GM10248 (cell line): ENCODE data around the gene PRR23E.

Experiments used
- CTCF ChIA-PET: fragments of 300-600 bp; sonication (Branson Sonifier 250); formaldehyde crosslinking; extraction: SDS; loops from one replicate; lab custom pipeline; 2021; ENCODE audit warnings: antibody characterized with exemption; lab: Yijun Ruan, JAX
- POLR2A ChIA-PET: fragments of 350-650 bp; sonication (Branson Sonifier 250); formaldehyde crosslinking; extraction: SDS; loops from one replicate; lab custom pipeline; 2020; ENCODE audit warnings: antibody characterized with exemption; lab: Yijun Ruan, JAX
- DNase-seq: peaks from one replicate; pipeline ENCODE4 v3.0.0; 2012; ENCODE audit errors: extremely low spot score
- TF ChIP-seq, protein P1 (sequence below): IDR thresholded peaks from 2 replicates; pipeline ENCODE4 v1.5.1; 2012; ENCODE audit warnings: mild to moderate bottlenecking, low read depth; ENCODE audit errors: extremely low read depth, missing control alignments, control extremely low read depth

PRR23E gene

DNA sequence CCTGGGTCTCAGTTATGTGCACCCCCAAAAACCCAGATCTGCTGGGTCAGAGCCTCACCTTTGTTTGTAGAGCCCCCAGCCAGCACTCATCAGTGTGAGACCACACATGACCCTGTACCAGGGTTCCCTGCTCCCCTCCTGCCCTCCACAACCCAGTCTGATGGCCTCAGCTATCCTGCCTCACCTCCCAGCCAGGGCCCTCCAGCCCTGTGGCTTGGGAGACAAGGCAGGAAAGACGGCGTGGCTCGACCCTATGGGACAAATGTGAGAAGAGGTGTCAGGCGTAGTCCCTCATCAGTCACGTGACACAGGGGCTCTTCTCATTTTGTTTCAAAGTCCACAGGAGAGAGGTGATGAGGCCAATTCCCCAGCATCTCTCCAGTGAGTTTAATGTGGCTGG, 28.3 kb upstream of the PRR23E start:
- TF ChIP-seq, protein P1, sequence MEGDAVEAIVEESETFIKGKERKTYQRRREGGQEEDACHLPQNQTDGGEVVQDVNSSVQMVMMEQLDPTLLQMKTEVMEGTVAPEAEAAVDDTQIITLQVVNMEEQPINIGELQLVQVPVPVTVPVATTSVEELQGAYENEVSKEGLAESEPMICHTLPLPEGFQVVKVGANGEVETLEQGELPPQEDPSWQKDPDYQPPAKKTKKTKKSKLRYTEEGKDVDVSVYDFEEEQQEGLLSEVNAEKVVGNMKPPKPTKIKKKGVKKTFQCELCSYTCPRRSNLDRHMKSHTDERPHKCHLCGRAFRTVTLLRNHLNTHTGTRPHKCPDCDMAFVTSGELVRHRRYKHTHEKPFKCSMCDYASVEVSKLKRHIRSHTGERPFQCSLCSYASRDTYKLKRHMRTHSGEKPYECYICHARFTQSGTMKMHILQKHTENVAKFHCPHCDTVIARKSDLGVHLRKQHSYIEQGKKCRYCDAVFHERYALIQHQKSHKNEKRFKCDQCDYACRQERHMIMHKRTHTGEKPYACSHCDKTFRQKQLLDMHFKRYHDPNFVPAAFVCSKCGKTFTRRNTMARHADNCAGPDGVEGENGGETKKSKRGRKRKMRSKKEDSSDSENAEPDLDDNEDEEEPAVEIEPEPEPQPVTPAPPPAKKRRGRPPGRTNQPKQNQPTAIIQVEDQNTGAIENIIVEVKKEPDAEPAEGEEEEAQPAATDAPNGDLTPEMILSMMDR, result no peak
- ChIA-PET CTCF (no interaction called here), POLR2A (no interaction called here)
- no peak for DNase-seq

DNA sequence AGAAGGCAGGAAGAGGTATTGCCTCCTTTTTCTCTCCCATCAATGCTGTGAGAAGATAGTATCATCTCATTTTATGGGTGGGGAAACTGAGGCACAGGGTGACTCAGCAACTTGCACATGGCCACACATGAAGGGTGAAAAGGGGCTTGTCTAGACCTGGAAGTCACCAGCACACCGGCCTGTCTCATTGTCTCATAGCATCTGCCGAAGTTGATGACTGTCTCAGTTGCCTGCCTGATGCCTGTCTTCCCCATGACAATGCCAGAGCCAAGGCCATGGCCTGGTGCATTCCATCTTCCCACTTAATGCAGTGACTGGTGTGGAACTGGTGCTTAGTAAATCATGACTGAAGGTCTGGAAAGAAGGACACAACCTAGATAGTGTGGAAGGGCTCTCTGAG, 27.9 kb upstream of the PRR23E start:
- ChIA-PET CTCF (no interaction called here), POLR2A (no interaction called here)
- TF ChIP-seq, protein P1, result no peak
- no peak for DNase-seq

DNA sequence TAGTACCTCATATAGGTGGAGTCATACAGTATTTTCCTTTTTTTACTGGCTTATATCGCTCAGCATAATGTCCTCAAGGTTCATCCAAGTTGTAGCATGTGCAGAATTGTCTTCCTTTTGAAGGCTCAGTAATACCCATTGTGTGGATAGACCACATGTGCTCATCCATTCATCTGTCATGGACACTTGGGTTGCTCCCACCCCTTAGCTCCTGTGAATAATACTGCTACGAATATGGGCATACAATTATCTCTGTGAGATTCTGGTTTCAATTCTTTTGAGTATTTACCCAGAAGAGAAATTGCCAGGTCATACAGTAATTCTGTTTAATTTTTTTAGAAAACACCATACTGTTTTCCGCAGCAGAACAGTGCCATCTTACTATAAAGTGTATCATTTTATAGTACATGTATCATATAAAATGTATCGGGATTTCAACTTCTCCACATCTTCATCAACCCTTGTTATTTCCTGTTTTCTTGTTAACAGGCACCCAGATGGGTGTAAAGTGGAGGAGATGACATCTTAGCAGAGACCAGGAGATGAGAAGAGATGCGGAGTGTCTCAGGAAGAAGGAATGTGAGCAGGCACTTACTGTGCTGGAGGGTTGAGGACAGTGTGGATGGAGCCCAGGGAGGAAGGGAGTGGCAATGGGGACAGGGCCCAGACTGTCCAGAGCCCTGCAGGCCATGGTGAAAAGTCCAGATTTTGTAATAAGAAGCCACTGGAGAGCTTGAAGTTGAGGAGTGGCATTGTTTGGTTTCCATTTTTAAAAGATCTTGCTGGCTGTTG, 27.0 kb upstream of the PRR23E start:
- ChIA-PET POLR2A (no interaction called here), CTCF (no interaction called here)
- TF ChIP-seq, protein P1, result no peak
- DNase-seq, result no peak

DNA sequence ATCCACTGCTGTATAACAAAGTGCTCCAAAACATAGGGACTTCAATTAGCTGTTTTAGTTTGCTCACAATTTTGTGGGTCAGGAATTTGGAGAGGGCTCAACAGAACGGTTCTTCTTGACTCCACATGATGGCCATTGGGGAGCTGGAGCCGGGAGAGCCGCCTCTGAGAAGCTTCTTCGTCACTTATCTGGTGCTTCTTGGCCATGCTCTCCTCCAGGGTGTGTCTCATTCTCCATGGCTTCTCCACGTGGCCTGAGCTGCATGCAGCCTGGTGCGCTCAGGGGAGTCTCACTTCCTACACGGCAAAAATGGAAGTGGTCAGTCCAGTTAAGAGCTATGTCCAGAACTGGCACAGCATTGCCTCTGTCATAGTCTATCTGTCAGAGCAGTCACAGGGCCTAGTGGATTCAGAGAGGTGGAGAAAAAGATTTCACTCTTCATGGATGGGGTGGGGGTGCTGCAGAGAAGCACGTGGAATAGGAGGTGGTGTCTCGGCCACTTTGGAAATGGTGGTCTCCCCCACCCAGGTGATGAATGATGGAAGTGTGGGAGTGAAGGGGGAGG, 26.3 kb upstream of the PRR23E start:
- TF ChIP-seq, protein P1, result no peak
- POLR2A ChIA-PET, result no interaction called here
- CTCF ChIA-PET, result no interaction called here
- DNase-seq, result no peak

DNA sequence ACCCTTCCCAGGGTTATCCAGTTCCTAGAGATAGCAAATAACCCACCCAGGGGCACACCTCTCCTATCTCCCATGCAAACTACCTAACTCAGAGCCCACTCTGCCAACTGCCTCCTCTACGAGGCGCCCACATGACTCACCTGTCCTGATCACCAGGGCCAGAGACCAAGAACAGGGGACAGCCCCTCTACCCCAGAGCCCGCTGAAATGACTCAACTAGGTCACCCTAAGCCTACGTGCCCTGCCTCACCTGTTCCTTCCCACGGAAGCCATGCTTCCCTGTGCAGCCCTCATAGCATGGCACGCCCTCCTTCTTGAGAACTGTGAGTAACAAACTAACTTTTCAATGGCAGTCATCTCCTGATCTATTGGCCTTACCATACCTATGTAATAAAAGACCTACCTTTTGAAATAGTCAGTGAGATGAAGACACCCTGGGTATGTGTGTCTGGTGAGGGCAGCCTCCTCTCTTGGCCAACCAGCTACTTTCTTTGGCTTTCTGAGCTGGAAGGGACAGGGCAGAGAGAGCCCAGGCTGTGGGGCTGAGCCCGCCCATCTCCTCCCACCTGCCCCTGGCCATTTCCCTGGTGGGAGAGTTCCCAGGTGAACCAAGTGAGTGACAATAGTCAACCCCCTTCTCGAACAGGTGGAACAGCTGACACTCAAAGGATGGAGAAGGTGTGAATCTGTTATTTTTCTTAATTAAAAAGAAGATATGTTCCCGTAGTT, 25.5 kb upstream of the PRR23E start:
- DNase-seq, result no peak
- TF ChIP-seq, protein P1, result no peak
- ChIA-PET POLR2A (no interaction called here), CTCF (no interaction called here)

DNA sequence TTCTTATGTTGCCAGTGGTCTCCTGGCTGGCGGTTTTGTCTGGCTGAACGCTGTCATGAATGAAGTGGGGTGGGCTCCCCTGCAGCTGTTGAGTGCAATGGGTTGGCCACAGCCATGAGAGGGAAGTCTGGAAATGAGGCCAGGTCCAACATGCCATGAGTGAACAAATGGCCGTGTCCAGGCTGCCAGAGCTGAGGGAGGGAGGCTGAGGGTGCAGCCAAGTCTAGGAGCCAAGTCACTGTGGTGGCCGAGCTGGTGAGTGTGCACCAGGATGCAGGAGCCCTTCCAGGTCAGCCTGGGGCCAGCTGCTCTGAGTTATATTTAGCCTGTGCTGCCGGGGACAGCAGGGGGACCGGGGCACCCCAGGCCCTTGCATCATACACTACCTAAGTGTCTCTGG, 24.7 kb upstream of the PRR23E start:
- ChIA-PET CTCF (no interaction called here), POLR2A (no interaction called here)
- TF ChIP-seq, protein P1, result no peak
- DNase-seq, result no peak
